VCaP (cell line): ENCODE results near the gene CS.

ENCODE experiments used
- H3K27ac ChIP-seq: fragments of 450-650 bp; 2 replicates; pipeline ENCODE4 v1.5.1; 2017
- TF ChIP-seq, protein P1 (sequence below): fragments of 450-650 bp; conservative IDR thresholded peaks from 2 replicates; pipeline ENCODE4 v1.5.1; 2017; ENCODE audit warnings: mild to moderate bottlenecking, moderate library complexity

Gene CS

DNA sequence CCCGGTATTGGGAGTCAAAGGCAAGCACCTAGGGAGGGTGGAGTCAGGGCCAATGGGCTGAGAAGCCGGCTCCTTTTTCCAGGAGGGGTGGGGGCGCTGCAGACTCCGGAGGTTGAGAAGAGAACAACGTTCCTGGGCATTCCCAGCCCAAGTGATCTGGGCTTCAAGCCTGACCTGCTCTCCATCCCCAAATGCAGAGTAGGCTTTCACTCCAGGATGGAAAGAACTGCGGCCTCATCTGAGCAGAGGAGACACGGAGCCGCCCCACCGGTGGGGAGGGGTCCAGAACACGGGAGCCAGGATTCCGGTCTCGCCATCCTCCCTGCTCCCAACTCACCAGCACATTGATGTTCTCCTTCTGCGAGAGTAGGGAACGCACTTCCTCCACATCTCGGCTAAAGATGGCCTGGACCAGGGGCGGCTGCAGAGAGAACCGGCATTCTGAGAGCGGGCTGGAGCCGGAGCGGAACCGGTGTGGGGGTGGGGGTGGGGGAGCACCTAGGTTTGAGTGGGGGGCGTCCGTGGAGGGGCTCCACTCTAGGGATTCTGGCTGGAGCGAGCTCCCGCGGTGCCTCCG, 42.6 kb downstream of the CS start:
- TF ChIP-seq, protein P1, sequence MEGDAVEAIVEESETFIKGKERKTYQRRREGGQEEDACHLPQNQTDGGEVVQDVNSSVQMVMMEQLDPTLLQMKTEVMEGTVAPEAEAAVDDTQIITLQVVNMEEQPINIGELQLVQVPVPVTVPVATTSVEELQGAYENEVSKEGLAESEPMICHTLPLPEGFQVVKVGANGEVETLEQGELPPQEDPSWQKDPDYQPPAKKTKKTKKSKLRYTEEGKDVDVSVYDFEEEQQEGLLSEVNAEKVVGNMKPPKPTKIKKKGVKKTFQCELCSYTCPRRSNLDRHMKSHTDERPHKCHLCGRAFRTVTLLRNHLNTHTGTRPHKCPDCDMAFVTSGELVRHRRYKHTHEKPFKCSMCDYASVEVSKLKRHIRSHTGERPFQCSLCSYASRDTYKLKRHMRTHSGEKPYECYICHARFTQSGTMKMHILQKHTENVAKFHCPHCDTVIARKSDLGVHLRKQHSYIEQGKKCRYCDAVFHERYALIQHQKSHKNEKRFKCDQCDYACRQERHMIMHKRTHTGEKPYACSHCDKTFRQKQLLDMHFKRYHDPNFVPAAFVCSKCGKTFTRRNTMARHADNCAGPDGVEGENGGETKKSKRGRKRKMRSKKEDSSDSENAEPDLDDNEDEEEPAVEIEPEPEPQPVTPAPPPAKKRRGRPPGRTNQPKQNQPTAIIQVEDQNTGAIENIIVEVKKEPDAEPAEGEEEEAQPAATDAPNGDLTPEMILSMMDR = no peak
- peak overlapping the region; percentile 87 for H3K27ac ChIP-seq

DNA sequence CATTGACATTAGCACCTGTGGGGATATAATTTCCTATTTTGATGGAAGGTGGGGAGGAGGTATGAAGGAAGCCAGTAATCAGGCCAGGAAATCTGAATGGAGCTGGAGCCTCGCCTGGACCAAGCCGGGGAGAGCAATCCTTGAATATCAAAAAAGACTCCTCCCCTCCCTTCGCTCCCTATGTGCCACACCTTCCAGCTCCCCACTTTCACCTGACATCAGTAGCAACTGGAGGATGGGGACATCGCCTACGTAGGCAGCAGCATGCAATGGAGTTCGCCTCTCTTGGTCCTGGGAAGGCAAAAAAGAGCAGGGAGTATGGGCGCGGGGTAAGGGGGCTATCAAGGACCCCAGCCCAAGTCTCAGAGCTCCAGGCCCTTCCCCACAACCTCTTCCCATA, 43.1 kb downstream of the CS start:
- TF ChIP-seq, protein P1 = no peak
- peak overlapping the region; percentile 87 for H3K27ac ChIP-seq

GRCh38 chr12:56256326-56256960, 43.7 kb downstream of the CS start:
- H3K27ac ChIP-seq = peak overlapping the region; percentile 87
- TF ChIP-seq, protein P1 = no peak

- H3K27ac ChIP-seq = peak overlapping the region; percentile 87; the same call in 1 of the 2 replicates
- TF ChIP-seq, protein P1 = no peak
These were observed 44.5 kb downstream of the CS start for GRCh38 chr12:56255671-56256070.

DNA sequence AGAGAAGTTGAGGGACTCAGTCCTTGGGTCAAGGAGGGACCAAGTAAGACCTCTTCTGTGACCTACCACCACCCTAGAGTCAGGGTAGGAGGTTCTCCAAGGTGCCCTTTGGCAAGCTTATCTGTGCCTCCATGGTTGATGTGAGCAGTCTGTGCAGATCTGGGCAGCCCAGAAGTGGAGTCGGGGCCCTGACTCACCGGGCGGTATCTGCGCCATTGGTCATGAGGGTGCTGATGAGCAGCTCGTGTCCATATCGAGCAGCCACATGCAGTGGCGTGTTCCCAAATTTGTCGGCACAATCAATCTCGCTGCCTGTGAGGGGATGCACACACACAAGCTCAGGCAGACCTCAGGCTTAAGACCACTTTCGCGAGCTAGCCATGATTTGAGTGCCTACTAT, 47.0 kb downstream of the CS start:
- H3K27ac ChIP-seq = no peak overlapping the region
- TF ChIP-seq, protein P1 = no peak

DNA sequence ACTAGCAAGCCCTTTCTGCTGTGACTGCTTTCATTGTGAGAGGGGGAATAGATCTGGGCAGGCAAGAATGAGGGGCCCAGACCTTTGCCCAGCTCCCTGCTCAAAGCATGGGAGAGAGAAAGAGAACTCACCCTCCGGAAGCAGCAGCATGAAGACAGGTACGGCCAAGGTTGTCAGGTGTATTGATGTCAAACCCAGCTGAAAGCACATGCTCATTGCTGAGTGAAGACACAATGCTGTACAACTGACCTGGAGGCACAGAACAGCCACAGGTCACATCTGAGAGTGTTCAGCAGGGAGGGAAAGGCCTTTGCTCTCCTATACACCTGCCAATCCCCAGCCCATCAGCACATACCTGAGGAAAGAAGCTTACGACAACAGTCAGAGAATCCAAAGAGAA, 47.5 kb downstream of the CS start:
- no peak overlapping the region for H3K27ac ChIP-seq
- TF ChIP-seq, protein P1 = no peak

- TF ChIP-seq, protein P1 = no peak
These were observed 51.4 kb downstream of the CS start for GRCh38 chr12:56248711-56249110.

More at GRCh38 chr12:56248711-56249110, 51.4 kb downstream of the CS start:
- H3K27ac ChIP-seq = no peak overlapping the region
